Mucosa of descending colon (tissue), 3 donors: ENCODE measurements around the gene KDM2B. TPM values are rescaled to one million over a fixed set of nuclear protein-coding genes. Genes with fewer than 3 reads are reported as not detected.

Source experiments
- ATAC-seq: fragments of 200-7000 bp; cut with Tn5 transposase; one replicate; pipeline ENCODE4 v1.9.1; 2020; ENCODE audit warnings: mild to moderate bottlenecking, moderate library complexity
- DNase-seq, 3 donors: peaks; one replicate each; pipeline ENCODE4 v3.0.0-alpha.2; 2020
- H3K36me3 ChIP-seq: fragments of 200-600 bp; one replicate; pipeline ENCODE4 v1.8.0; 2021; ENCODE audit warnings: low read depth, mild to moderate bottlenecking
- H3K4me1 ChIP-seq: fragments of 200-600 bp; one replicate; pipeline ENCODE4 v1.8.0; 2021; ENCODE audit warnings: low read depth, mild to moderate bottlenecking
- H3K4me3 ChIP-seq: fragments of 200-600 bp; one replicate; pipeline ENCODE4 v1.8.0; 2021; ENCODE audit warnings: mild to moderate bottlenecking
- H3K9me3 ChIP-seq: fragments of 200-600 bp; one replicate; pipeline ENCODE4 v1.8.0; 2021; ENCODE audit warnings: mild to moderate bottlenecking
- intact Hi-C, 2 donors: fragments of 100-400 bp; cut with DNase I in 1 of 2; cut with micrococcal nuclease in 1 of 2; formaldehyde crosslinking; loops; one replicate each; pipeline versions ENCODE4 v1.11.0 to v1.11.1; 2022; cut with DNase I, micrococcal nuclease
- total RNA-seq, 3 donors: library from RNA; stranded (reverse); fragmentation: NEBNext Ultra II Directional in 2 of 3; extraction: Animal tissue kit (Norgen Biotek cat#: 25700) in 2 of 3; gene quantifications; one replicate each; pipeline versions ENCODE4 v1.2.1 to v1.2.4, GENCODE V29; 2021 to 2023
- TF ChIP-seq, protein P1 (sequence below): fragments of 200-600 bp; IDR thresholded peaks from one replicate; pipeline ENCODE4 v1.8.0; 2022; ENCODE audit warnings: antibody characterized with exemption, mild to moderate bottlenecking
- donor health status: DM: no; HTN: no; CAD: no; lungs with moderate emphysema.
- donor health status: DM: no; HTN: no; CAD: no.
- donor health status: DM: no; HTN: yes; CAD: no.

Gene KDM2B
- total RNA-seq, 3 donors from 2014 or later = 17.9 to 24.5 (median 18.3) TPM

DNA sequence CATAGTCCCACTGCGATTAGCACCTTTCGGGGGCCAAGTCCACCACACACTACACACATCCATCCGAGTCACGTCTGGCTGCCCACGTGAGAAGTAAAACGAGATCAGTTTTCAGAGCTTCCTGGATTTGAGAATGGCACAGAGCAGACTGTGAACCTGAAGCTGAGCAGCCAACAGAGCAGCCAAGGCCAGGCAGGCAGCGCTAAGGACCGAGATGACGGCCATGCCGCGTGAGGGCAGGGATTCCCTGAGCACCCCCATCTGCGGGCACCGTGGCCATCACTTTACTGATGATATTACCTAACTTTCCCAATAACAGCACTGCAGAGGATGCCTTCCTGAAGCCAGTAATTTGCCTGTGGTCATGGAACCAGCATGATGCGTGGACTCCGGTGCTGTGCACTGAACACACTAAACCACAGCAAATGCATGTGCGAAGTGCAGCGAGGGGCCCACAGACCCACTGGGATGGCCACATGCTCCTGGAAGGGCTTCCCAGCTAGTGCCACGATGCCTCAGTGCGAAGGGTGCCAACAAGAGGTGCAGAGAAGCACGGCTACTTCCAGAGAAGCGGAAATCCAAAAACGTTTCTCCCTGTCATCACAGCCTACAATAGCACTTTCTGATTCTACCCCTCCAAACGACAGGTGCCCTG lies 124.9 kb downstream of the KDM2B start:
- Histone ChIP-seq H3K4me3 (no peak overlapping the region), H3K36me3 (no peaks in the 10 kb centered on the region), H3K9me3 (no peaks in the 10 kb centered on the region), H3K4me1 (peaks cover 15% of the 10 kb centered on the region)
- no peak for DNase-seq
- intact Hi-C loops = no loop called here
- no peak for ATAC-seq
- TF ChIP-seq, protein P1, sequence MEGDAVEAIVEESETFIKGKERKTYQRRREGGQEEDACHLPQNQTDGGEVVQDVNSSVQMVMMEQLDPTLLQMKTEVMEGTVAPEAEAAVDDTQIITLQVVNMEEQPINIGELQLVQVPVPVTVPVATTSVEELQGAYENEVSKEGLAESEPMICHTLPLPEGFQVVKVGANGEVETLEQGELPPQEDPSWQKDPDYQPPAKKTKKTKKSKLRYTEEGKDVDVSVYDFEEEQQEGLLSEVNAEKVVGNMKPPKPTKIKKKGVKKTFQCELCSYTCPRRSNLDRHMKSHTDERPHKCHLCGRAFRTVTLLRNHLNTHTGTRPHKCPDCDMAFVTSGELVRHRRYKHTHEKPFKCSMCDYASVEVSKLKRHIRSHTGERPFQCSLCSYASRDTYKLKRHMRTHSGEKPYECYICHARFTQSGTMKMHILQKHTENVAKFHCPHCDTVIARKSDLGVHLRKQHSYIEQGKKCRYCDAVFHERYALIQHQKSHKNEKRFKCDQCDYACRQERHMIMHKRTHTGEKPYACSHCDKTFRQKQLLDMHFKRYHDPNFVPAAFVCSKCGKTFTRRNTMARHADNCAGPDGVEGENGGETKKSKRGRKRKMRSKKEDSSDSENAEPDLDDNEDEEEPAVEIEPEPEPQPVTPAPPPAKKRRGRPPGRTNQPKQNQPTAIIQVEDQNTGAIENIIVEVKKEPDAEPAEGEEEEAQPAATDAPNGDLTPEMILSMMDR = no peak

DNA sequence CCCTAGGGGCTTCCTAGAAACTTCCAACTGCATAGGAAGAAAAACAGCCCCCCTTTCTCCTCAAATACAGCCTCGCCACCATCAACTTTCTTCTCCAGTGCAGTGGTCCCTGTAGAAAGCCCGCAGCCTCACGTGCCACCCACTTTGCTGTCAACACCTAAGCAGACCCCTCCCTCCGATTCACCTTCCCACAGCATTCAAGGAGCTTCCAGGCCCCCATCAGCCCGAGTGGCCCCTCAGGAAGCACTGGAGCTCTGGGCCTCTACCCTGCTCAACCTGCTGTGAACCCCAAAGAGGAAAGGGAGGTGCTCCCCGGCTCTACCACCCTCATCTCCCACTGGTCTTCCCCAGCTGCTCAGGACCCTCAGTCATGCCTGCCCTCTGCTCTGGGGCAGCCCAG lies 125.9 kb downstream of the KDM2B start:
- no peak for DNase-seq
- ATAC-seq = no peak
- H3K36me3 ChIP-seq = no peaks in the 10 kb centered on the region
- intact Hi-C loops = no loop called here
- TF ChIP-seq, protein P1 = no peak
- no peaks in the 10 kb centered on the region for H3K9me3 ChIP-seq
- no peak overlapping the region for H3K4me3 ChIP-seq
- peaks cover 15% of the 10 kb centered on the region for H3K4me1 ChIP-seq

DNA sequence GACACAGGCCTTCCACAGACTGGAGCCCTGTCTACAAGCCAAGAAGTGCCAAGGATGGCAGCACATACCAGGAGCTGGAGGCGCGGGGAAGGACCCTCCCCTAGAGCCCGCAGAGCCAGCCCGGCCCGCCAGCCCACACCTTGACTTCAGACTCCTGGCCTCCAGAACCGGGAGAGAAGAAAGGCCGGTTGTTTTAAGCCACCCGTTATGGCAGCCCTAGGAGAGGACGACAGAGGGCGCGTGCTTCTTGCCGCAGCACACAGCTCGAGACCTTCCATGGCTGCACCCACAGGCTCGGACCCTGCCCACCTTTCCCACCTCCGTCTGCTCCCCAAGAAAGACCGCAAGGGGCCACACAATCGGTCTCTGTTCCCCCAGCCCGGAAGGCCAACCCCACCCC lies 127.2 kb downstream of the KDM2B start:
- ATAC-seq (no peak), DNase-seq (no peak)
- H3K9me3 ChIP-seq = no peaks in the 10 kb centered on the region
- TF ChIP-seq, protein P1 = no peak
- H3K36me3 ChIP-seq = no peaks in the 10 kb centered on the region
- peaks cover 15% of the 10 kb centered on the region for H3K4me1 ChIP-seq
- intact Hi-C loops = no loop called here
- H3K4me3 ChIP-seq = no peak overlapping the region

DNA sequence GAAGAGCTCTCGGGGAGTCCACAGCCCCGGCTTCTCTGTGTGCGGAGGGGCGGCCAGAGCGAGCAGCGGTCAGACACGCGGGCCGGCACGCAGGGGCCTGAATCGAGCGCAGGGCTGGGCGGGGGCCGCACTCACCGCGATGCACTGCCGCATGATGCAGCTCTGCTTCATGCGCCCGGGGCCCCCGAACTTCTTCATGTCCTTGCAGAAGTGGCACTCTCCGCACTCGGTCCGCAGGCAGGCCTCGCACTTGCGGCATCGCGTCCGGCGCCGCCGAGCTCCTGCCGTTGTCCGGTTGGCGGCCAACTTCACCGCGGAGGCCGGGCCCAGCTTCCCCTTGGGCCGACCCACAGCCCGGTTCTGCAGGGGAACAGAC lies 127.8 kb downstream of the KDM2B start:
- Histone ChIP-seq H3K4me3 (no peak overlapping the region), H3K9me3 (no peaks in the 10 kb centered on the region), H3K4me1 (peaks cover 15% of the 10 kb centered on the region), H3K36me3 (no peaks in the 10 kb centered on the region)
- intact Hi-C loops = no loop called here
- TF ChIP-seq, protein P1 = no peak
- DNase-seq (no peak), ATAC-seq (no peak)

DNA sequence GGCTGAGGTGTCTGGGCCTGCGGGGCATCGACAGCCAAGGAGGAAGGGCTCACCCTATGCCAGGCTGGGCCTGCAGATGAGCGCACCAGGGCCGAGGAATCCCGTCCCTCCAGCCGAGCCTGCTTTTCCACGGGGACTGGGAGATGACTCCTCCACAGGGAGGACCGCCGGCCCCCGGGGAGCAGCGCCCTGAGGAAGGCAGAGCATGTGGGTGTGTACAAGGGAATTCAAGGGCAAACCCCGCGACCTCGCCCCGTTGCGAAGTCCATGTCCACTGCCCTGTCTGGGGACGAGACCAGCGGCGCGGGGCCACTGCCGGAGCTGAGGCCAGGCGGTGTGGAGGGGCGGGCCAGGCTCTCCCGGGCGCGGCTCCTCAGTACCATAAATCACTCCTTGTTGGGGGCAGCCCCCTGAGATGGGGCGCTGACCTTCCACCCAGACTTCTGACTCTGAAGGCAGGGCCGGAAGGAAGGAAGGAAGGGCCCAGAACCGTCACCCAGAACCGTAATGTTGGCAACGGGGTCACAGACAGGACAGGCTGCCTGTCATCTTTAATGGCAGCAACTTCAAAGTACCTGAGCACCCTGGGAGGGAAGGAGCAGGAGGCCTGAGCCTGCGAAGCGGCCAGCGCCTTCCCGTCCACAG lies 128.4 kb downstream of the KDM2B start:
- Histone ChIP-seq H3K4me3 (no peak overlapping the region), H3K4me1 (peaks cover 15% of the 10 kb centered on the region), H3K9me3 (no peaks in the 10 kb centered on the region), H3K36me3 (no peaks in the 10 kb centered on the region)
- TF ChIP-seq, protein P1 = no peak
- ATAC-seq (peak; percentile 80), DNase-seq (peak; percentile 72 to 83 (median 83))
- intact Hi-C loops = no loop called here
